ENCODE data around the gene MS4A7. TPM values are rescaled to one million over a fixed set of nuclear protein-coding genes. Genes with fewer than 3 reads are reported as not detected.
A peak's percentile ranks its signal among the peaks of the same experiment; 100 is the strongest.
"Not testable (repeated sequence)": the region's sequence is repeated elsewhere in the genome, so short reads cannot be mapped to it uniquely, and the experiment has no call there.

The MS4A7 gene, protein sequence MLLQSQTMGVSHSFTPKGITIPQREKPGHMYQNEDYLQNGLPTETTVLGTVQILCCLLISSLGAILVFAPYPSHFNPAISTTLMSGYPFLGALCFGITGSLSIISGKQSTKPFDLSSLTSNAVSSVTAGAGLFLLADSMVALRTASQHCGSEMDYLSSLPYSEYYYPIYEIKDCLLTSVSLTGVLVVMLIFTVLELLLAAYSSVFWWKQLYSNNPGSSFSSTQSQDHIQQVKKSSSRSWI
- total RNA-seq (2014; rRNA removed), result not detected in 2 replicates
- polyA plus RNA-seq (2012), result not detected

DNA sequence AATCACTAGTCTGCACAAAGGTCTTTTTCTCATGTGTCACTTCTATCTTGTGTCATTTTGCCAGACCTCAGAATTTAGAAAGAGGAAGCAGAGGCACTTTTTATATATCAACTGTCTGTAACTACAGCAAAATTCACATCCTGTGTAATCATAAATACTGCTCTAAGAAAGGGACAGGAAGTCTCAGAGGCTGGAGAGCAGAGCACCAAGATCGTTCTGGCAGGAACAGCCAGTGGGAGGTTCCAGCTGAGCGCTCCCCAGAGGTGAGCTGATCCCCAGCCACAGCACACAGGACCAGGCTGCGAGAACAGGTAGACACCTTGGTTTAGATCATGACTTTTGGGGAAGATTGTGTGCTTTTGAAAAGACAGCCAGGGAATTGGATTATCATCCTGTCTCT is at the start of gene MS4A7:
Gene MS4A7 (plus strand): TSS at position 179 of the 400 bp plus-strand sequence. CDS start 4,610 bp downstream, outside the sequence.
- DNase-seq (ENCODE audit: low read depth), result no peak

DNA sequence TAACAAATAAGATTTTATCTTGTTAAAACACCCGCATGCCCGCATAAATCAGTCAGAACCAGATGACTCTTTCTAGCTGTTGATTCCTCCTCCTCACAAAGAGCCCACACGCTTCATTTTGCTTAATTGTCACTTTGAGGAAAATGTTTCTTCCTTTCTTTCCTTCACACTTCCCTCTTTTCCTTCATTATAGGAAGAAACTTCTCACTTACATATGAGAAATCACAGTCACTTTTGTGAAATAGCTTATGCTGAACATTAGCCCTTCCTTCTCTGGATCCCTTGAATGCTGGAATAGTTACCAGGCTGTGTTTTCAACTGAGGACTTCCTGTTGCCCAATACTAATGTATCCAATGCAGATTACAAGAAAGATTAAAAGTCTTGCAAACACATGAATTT is 45.5 kb upstream of the MS4A7 start:
- no peak for DNase-seq (ENCODE audit: low read depth)

DNA sequence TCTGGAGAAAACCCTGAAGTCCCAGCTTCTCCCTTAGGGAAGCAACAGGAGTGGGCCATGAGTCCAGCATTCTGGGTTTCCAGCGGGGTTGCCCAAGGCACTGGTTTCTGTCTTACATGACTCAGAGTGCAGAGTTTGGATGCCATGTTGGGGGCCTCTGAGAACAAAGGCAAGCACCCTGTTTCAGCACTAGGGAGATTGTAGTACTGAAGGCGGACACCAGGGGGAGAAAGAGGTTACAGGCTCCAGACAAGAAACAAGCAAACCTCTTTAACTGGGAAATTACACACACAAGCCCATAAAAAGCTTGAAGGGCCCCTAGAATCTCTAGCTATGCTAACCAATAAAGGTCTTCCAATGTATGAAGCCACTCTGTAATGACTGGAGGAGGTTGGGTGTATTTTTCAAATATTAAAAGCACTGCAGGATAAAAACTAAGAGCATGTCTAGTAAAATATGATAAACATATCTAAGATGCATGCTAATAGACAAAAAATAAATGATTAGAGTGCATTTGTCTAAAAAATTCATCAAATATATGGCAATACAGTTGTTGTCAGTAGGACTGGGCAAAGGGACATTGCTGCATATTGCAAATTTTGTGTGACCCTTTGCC is 44.2 kb upstream of the MS4A7 start:
- DNase-seq (ENCODE audit: low read depth), result peak; percentile 59

DNA sequence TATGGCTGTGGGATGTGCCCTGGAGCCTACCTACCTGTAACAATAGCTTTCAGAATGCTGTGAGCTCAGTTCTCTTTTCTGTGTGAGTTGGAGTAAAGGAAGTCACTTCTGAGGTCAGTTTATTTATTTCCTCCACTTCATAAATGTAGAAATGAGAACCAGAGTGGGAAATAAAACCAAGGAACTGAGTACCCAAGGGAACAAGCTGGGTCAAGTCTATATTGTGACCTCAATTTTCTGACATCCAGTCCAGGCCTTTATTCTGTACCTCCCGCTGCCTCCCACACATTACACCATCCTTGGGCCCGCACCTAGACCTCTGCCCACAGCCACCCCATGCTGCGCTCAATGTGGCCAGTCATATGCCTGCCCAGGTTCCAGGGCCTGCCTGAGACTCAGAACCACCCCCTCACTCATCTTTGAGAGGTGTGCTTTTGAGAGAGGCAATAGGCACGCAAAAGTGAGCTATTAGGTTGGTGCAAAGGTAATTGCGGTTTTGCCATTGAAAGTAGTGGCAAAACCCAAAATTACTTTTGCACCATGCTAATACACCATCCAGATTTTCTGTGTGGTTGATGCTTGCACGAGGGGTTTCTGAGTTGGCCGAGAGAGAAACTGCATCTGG is 41.5 kb upstream of the MS4A7 start:
- DNase-seq (ENCODE audit: low read depth), result no peak

DNA sequence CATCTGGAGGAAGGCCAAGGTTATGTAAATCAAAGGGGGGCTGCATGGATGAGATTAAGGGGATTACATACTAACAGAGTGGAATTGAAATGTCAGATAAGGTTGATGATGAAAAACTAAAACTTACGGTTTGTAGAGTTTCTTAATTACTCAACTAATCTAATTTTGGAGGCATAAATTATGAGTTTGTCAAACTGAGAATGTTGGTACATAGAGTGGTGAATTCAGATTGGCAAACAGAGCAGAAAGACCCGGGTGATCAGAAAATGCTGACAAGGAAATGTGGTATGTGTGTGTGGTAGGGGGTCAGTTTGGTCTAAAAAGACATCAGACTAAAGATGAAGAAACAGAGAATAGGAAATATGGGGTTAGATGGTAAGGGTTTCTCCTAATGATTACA is 40.3 kb upstream of the MS4A7 start:
- no peak for DNase-seq (ENCODE audit: low read depth)

DNA sequence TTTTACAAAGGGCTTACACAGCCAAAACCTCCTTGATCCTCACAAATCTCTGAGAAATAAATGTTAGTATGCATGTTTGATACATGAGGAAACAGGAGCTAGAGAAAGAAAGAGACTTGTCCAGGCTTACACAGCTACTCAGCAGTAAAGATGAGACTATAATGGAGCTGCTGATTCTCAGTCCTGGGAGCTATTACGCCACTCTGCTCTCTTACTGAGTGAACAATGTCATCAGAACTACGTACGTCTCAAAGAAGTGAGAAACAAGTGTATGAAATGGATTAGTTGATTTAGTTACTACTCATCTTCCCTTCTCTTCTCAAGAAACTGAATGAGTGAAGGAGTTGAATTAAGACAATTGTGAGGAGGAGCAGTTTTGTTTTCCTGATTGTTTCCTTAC is 39.0 kb upstream of the MS4A7 start:
- no peak for DNase-seq (ENCODE audit: low read depth)

DNA sequence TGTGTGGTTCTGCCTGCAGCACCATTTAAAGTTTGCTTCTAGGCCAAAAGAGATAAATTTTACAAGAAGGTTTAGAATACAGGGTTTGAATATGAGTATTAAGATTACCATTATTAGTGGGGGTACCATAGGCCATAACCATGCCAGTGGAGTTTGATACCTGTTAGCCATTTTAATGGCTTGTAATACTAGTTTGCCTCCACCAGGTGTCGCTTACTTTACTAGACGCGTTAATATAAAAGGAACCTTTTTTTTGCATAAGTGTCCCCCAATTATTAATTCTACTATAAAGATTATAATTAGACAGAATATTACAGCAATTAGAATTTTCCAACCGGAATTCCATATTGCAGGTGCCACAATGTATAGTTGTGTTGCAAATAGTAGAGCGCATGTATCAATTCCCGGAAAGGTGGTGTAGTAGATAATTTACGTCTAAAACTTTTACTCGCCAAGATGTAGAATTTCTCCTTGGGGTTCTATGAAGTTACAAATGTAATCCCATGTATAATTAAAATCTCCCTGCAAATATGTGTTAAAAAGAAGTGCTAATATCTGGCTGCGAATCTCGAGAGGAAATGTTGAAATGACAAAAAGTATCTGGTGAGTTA is 35.1 kb upstream of the MS4A7 start:
- peak; percentile 7 for DNase-seq (ENCODE audit: low read depth)

DNA sequence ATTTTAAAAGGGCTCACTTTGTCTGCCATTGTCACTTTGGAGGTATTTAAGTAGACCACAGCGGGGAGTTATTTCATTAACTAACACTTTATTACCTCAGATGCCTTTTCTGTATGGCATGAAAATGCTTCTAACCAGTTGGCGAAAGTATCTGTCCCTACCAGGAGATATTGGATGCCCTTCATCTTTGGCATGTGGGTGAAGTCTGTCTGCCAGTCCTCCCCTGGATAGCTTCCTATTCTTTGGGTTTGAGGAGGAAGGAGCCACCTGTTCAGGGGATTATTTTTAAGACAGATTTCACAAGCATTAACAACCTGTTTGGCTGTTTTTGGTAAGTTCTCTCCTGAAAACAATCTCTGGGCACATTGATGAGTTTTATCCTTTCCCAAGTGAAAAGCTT is 34.2 kb upstream of the MS4A7 start:
- no peak for DNase-seq (ENCODE audit: low read depth)

DNA sequence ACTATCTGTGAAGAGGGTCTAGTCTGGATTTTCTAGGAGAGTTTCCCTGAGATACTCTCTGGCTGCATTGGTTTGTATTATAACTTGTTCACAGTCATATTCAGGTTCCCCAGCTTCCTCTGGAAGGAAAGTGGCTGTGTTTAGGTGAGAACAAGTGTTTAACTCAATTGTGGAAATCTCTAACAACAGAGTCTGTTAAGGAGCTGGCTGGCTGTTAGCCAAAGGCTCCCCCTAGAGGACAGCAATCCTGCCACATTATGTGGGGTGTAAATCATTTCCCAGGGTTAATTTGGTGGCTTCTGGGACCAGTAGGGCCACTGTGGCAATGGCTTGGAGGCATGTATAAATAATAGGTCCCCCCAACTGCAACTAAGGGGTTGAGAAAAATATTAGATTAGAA is 32.8 kb upstream of the MS4A7 start:
- DNase-seq (ENCODE audit: low read depth), result peak; percentile 5

DNA sequence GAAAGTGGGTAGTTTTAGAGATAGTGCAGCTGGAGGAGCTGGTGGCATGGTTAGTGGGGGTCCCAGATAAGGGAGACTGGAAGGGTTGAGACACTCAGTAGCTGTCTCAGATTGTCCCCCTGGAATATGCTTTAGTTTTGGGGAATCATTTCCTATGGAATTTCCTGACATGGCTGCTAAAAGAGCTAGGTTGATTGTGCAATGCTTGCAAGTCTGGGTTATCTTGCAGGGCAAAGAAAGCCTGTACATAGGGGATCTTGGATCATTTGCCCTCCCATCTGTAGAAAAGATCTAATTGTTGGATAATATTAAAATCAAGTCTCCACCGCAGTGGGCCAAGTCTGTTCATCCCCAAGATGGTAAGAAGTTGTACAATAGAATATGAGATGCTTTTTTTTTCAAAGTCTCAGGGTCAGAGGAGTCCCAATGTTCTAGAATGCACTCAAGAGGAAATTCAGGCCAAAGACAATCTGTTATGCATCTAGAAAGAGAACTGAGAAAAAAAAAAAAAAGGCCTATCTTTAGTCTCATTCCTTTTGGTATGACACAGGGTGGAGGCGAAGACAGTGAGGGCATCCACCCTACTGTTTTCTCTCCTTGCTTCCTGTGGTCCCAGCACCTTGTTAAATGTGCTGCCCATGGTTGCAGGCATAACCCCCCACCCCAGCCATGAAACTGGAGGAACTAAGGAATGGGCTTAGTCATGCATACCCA is 31.1 kb upstream of the MS4A7 start:
- DNase-seq (ENCODE audit: low read depth), result no peak

DNA sequence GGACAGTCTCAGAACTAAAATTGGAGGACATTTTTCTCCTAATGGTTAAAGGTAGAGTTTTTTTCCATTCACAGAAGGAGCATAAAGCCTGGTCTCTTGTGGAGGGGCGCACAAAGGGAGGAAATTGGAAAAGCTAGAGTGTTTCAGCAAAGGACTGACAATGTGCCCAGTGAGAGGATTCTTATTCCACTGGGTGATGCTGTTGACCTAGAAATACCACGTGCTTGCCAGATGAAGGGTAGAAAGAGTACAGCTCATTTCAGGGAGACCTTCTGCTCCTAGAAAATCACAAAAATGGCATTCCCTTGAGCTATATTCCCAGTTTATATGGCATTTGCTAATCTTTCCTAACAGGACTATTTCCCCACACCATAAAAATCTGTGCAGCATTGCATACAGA is 30.2 kb upstream of the MS4A7 start:
- no peak for DNase-seq (ENCODE audit: low read depth)

DNA sequence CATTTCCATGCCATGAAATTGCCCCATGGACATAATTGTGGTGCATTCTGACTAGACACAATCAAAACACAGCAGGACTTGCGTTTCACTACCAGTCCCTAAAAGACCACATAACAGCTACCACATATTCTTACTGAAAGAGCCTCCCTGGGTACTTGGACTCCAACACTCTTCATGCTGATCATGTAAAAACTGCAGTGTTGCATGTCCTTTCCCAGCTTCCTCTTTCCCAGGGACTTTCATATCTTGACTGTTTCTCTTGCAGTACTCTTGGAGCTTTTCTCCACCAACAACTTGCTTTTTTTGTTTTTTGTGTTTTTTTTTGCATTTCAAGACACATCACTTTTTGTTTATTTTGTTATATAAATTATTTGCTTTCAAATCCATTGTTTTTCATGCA is 28.3 kb upstream of the MS4A7 start:
- no peak for DNase-seq (ENCODE audit: low read depth)

DNA sequence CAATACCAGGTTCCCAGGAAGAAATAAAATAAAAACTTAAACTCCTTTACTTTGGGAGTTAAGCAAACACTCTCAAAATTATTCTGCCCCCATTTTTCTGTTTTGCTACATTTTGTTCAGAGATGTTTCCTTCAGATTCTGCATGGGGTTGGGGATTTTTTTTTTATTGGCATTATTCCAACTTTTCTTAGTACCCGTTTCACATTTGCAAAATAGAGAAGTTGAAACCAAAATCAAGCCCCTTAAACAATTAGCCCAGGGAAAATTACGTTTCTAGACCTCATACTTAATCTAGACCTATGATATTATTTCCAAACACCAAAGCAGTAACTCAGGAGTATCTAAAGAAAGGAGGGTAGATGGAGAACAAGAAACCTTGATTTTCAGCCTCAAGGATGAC is 20.6 kb upstream of the MS4A7 start:
- no peak for DNase-seq (ENCODE audit: low read depth)

DNA sequence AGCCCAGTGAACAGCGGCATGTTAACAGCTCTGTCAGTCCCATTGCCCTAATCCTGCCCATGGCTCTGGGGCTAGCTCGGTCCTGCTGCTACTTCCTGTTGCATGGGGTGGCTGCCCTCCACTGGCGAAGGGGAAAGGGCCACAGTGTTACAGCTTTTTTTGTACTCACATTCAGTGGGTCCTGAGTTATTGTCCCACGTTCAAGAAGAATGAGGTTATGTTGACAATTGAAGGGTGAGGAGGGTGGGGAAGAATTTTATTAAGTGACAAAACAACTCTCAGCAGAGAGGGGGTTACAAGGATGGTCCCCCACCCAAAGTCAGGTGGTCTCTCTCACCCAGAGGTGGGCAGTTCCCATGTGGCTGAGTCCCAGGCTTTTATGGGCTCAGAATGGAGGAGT is 17.7 kb upstream of the MS4A7 start:
- DNase-seq (ENCODE audit: low read depth), result no peak

DNA sequence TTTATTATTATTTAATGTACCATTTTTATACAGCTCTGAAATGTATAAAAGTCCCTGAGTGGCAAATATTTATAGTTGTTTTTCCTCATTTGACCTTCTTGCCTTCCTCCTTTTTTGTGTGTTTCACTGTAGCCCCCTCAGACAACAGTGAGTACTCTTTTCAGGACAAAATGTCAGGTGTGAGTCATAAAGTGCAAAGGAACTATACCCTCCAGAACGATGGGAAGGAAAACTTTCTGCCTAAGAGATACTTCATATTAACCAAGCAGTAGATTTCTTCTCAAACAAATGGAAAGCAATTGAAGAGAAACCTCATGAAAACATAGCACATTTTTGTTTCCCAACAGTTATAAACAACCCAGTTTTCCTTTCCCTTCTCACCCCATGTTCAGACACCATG is 16.1 kb upstream of the MS4A7 start:
- DNase-seq (ENCODE audit: low read depth), result no peak

DNA sequence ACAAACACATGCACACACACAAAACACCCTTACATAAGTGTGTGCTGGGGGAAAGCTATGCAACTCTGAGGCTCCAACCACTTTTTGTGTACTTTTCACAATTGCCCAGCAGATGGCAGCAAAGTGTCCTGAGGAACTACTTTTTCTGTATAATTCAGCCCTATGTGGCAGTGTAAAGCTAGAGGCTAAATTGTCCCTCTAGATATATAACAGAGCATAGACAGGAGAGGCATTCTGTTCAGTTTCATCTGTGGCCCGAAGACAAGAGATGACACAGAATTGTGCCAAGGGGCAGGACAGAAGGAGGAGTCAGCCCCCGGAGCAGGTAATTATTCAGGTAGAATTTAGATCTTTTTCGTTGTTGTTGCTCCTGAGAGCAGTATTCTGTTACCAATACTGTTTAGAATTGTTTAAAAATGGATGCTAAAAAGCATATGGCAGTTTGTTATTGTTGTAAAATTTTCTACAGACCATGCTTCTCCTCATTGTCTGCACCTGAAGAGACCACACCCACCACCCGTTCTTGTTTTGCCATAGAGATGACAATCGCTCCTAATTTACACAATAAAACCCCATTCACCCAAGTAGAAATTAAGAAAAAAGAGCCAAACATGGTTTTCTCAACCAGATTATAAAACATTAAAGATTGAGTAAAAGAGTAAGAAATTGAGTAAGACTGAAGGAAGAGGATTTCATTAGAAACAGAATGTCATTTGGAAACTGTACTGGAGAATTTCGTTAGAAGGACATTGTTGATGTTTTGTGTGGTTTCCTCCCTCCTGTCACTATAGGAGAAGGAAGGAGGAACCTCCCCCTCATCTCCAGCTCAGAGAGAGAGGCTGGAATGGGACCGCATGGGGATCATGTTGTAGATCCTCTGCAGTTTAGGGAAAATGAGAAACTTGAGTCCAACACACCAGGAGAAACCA is 14.5 kb upstream of the MS4A7 start:
- peak; percentile 50 for DNase-seq (ENCODE audit: low read depth)

DNA sequence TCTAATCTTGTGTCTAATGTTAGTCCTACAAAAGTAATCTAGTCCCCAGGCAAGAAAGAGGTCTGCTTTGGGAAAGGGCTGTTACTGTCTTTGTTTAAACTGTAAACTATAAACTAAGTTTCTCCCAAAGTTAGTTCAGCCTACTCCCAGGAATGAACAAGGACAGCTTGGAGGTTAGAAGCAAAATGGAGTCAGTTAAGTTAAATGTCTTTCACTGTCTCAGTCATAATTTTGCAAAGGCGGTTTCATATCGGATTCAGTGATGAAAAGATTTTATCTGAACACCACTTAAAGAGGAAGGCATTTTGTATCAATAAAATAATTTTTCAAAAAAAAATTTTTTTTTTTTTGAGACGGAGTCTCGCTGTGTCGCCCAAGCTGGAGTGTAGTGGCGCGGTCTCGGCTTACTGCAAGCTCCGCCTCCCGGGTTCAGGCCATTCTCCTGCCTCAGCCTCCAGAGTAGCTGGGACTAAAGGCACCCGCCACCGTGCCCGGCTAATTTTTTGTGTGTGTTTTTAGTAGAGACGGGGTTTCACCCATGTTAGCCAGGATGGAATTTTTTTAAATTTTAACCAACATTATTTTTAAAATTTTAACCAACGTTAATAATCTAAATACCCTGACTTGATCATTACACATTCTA is 11.9 kb upstream of the MS4A7 start:
- DNase-seq (ENCODE audit: low read depth), result not testable (repeated sequence)

DNA sequence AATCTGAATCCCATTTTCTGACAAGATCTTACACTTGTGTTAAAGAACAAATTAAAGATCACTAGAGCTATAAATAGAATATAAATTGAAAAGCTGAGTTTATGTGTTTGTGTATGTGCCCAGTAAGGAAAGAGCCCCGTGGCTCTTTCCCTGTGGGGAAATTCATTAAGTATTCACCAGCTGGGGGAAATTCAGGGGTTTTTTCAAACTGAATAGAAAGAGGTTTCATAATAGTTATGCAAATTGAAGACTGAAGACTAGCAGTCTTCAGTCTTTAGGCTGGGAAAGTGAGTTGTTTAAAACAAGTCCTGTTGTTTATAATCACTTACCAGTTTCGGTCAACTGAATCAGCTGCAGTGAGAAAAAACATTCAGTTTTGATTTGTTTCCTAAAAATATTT is 11.3 kb upstream of the MS4A7 start:
- no peak for DNase-seq (ENCODE audit: low read depth)

DNA sequence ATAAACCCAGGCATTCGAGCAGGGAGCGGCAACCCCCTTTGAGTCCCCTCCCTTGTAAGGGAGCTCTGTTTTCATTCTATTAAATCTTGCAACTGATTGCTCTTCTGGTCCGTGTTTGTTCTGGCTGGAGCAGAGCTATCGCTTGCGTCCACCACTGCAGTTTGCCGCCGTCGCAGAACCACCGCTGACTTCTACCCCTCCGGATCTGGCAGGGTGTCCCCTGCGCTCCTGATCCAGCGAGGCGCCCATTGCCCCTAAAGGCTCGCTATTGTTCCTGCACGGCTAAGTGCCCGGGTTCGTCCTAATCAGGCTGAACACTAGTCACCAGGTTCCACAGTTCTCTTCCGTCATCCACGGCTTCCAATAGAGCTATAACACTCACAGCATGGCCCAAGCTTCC is 10.4 kb upstream of the MS4A7 start:
- DNase-seq (ENCODE audit: low read depth), result no peak

DNA sequence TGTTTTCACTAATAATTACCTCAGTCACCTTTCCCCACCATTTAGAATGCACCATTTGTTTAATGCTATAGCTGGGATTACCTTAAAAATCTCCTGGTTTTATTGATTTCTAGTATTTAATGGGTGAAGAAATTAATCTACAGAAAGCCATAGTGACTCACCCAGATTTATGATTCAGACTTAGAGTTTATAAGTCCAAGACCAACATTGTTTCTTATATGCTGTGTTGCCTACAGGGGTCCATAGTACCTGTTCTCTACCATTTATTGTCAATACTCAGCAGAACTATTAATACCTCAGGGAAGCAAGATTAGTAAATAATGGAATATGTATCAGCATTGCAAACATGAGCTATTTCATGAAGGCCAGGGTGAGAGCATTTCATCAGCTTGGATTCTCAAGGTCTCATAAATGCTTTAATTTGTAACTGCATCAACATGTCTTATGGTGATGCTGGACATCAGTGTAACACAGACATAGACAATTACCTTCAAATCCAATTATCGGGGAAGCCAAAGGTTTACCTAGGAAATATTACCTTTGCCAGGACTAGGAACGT is 8.0 kb upstream of the MS4A7 start:
- DNase-seq (ENCODE audit: low read depth), result no peak
